NCI-H446 treated with DMSO at 0.1 percent for 48 hours (cell line): ENCODE results near the gene COG5.

Experiments used
- DNase-seq: peaks from one replicate; lab custom pipeline; 2025; lab: John Stamatoyannopoulos, UW

The COG5 gene

DNA sequence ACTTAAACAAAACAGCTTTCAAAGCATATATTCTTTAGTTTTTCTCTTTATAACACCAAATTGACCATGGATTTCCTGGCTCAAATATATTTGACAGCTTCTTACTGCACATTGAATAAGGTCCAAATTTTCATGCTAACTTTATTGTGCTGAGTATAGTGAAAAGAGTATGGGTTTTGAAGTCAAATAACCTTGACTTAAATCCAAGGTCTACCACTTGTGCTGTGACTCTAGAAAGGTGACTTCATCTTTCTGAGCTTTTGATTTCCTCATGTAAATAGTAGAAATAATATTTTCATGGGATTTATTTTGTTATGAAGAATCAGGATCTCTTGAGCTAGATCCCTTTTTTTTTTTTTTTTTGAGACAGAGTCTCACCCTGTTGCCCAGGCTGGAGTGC is 233.2 kb downstream of the COG5 start:
- no peak for DNase-seq

DNA sequence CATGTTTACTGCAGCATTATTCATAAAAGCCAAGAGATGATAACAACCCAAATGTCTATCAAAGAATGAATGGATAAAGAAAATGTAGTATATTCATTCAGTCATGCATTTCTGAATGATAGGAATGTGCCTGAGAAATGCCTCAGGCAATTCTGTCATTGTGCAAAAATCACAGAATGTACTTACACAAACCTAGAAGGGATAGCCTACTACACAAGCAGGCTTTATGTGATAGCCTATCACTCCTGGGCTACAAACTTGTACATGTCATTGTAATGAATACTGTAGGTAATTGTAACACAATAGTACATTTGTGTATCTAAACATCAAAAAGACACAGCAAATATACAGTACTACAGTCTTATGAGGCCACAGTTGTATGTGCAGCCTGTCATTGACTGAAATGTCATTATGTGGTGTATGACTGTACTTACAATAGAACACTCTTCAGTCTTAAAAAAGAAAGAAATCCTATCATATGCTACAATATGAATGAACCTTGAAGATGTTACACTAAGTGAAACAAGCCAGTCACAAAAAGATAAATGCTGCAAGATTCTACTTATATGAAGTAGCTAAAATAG is 235.6 kb downstream of the COG5 start:
- DNase-seq, result no peak

DNA sequence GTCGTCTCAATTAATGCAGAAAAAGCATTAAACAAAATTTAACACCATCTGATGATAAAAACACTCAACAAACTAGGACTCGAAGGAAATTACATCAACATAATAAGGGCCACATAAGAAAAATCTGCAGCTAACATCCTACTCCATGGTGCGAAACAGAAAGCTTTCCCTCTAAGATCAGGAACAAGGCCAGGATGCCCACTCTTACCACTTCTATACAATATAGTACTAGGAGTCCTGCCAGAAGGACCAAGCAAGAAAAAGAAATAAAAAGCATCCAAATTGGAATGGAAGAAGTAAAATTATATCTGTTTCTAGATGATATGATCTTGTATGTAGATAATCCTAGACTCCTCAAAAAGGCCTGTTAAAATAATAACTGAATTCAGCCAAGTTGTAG is 237.7 kb downstream of the COG5 start:
- no peak for DNase-seq

DNA sequence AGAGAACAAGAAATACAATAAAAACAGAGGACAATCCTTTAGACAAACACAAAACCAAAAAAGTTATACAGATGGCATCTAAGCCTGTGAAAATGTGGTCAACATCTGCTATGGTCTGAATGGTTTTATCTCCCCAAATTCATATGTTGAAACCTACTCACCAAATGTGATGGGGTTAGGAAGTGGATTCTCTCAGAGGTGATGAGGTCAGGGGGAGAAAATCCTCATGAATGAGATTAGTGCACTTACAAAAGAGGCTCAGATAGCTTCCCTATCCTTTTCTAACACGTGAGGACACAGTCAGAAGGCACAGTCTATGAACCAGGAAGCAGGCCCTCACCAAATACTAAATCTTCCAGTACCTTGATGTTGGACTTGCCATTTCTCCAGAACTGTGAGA is 241.7 kb downstream of the COG5 start:
- DNase-seq, result no peak

DNA sequence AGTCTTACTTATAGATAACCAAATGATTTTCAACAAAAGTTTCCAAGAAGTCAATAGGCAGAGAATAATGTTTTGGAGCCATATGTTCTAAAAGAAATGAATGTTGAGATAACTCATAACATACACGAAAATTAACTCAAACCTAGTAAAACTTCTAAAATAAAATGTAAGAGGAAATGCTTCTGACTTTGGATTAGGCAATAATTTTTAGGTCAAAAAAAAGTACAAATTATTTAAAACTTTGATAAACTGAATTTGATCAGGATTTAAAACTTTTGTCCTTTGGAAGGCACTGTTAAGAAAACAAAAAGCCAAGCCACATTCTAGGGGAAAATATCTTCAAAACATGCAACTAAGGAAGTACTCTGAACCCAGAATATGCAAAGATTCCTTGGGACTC is 242.1 kb downstream of the COG5 start:
- DNase-seq, result no peak

DNA sequence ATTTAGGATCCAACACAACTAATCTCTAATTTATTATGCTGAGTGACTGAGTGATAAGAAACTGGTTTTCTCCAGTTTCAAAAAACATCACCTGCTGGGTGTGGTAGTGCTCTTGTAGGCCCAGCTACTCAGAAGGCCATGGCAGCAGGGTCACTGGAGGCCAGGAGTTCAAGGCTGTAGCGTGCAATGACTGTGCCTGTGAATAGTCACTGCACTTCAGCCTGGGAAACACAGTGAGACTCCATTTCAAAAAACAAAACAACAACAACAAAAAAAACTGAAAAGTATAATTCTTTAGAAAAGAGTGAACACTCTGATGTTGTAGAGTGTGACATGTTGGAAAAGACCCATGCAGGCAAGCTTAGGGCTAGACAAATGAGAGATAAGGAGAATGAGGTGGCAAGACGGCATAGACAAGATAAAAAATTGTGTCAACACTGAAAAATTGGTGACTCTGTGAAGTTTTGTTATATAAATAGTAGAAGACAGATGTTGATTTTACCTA is 243.9 kb downstream of the COG5 start:
- no peak for DNase-seq

DNA sequence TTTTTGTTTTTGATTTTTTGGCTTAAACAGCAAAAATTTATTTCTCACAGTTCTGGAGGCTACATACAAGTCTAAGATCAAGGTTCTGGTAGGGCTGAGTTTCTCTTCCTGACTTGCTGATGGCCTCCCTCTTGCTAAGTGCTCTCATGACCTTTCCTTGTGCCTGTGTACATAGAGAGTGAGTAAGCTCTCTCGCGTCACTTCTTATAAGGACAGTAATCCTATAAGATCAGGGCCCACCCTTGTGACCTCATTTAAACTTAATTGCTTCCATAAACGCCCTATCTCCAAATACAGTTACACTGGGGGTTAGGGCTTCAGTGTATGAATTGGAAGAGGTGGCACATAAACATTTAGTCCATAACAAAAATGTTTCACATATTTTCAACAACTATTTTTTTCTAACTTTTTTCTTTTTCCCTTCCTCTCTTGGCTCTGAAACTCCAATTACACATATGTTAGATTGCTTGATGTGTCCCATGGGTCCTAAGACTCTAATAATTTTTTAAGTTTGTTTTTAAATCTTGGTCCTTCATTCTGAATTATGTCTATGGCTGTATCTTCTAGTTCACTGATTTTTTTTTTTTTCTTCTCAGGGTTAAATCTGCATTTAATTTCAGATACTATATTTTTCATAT is 245.1 kb downstream of the COG5 start:
- no peak for DNase-seq

DNA sequence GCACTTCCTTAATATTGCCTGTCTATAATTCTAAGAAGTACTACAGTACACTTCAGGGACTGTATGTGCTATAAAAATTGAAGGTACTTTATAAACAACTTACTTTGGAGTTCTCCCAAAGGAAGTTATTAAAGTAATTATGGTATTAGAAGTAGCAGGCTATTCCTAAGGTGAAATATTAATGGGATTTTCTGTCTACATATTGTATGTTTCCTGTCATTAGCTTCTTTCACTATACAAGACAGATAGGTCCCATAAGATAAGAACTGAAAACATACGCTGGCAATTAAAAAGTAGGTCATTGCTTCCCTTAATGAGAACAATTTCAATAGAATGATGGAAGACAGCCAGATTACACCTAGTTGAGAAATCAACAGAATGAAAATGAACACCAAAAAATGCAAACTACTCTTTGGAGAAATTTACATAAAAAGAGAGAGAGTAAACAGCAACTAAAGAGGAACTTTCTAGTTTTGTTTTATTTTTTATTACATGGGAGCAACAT is 248.0 kb downstream of the COG5 start:
- no peak for DNase-seq

DNA sequence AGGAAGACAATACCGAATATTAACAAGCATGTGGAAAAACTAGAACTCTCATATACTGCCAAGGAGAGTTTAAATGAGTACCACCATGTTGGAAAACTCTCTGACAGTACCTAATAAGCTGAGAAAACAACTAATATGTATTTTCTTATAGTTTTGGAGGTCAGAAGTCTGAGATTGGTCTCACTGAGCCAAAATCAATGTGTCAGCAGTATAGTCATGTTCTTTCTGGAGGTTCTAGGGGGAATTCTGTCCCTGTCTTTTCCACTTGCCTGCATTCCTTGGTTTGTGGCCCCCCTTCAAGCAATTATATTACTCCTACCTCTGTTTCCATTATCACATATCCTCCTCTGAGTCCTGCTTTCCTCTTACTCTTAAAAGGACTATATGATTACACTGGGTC is 250.4 kb downstream of the COG5 start:
- no peak for DNase-seq

DNA sequence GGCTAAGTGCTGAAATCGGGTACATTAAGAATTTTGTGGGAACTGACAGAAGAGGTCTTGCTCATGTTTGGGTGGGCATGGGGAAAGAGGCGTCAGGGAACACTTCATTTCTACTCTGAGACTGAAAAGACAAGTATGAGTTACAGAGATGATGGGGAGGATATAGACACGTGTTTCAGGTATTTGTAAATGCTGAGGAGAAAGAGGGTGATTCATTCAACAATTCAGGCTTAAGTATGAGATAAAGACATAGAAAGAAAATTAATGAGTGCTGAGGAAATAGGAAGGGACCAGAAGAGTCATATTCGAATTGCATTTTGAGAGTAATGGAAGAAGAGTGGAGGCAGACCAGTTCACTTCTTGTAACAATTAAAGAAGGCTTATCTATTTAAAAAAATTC is 251.3 kb downstream of the COG5 start:
- no peak for DNase-seq

DNA sequence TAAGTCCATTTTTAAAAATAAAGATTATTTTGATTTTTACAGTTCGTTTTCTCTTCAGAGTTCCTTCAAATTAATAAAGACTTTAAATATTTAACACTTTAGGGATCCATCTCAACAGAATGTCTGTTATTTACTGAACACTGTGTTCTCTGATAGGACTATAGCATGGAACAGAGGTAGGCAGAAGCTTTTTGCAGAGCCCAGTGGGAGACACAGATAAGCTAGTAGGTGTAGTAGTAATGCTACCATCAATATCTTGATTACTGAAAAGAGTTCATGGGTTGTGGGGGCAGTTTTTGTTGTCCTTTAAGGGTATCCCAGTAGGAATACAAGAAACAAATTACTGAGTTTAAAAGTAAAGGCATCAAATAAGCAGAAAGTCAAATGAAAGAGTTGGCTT is 254.4 kb downstream of the COG5 start:
- no peak for DNase-seq

DNA sequence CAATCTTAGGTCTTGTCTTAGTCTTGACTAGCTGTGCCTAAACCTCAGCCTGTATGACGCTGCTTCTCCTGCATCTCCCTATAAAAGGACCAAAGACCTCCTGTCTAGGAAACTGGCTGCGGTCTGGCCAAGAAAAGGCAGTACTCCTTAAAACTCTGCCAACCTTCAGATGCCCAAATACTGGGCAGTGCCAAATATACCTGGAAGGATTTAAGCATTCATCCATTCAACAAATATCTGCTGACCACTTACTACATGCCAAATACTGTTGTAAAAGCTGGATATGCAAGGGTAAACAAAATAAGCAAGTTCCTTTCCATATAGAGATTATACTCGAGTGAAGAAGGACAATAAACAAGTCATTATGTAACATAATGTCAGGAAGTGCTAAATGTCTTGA is 259.1 kb downstream of the COG5 start:
- no peak for DNase-seq

DNA sequence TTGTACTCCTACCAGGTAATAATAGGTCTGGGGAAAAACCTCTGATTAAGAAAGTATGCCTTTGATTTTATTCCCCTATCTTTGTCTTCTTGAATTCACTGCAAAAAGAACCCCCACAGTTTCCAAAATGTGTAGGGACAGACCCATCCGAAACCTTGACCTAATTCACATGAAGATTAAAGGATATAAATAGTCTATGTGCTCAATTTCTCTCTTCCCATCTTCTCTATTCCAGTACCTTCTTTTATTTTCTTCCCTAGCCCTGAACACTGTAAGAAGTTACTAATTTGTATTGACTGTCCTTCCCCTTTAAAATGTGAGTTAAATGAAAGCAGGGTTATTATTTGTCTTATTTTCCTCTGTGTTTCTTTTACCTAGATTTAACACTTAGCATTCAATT is 259.7 kb downstream of the COG5 start:
- DNase-seq, result no peak

DNA sequence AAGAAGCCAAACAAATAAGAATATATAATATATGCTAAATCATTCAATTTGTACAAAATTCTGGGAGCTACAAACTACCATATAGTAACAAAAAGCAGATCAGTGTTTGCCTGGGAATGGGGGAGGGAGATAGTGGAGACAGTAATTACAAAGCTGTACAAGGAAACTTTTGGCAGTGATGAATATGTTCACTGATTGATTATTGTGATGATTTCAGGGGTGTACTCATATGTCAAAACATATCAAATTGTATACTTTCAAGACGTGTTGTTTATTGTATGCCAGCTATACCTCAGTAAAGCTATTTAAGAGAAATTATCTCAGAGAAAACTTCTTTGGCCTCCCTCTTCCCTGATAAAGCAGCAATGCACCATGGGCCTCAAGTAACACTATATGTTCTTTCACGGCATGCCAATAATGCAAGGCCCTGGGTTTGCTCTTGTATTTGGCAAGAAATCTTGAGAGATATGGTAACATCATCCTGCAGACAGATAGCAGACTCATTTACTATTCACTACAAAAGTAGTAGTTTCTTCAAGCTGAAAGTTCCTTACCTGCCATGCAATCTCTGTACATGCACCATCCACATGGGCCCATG is 261.4 kb downstream of the COG5 start:
- no peak for DNase-seq

DNA sequence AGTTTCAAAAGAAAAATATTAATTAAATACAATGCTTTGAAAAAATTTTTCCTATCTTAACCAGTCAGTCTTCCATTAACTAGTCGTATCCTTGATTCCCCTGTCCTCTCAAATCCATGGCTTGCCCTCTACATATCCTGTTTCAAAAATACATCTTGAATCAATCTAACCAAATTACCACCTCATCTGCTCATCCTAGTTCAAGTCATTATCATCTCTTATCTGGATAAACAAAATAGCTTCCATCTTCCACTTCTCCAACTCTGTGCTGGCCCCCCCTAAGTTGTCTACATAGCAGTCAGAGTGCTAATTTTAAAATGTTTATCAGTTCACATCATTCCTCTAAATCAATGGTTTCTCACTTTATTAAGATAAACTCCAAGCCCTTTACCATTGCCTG is 269.5 kb downstream of the COG5 start:
- no peak for DNase-seq

DNA sequence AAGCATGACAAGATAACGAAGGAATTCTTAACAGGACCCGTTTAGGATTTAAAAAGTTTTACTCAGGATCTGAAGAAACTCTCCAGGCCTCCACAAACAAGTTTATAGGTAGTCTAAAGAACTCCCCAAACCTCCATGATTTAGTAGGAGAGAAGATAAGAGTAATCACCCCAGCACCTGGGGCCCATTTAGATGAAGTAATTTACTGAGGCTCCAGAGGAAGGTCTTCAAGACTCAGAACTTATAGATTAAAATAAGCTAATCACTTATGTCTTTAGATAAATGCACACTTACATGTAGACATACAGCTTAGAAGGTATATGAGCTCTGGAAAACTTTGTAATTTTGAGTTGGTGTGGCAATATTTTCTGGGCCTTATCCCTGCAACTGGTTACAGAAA is 271.1 kb downstream of the COG5 start:
- no peak for DNase-seq

DNA sequence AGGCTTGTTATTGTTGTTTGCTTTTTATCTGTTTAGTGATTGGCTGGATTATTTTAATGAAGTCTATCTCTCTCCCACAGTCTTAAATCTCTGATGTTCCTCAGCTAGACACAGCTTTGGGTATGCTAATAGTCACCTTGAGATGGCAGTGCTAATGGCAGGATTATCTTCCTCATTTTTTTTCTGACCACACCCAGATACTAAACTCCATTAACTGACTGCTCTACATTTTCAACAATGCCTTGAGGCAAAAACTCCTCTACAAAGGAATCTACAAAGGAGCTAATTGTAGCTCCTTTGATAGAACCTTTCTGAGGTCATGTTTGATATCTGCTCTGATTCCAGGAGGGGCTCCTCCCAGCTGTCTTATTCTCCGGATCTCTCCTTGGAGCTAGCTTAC is 272.3 kb downstream of the COG5 start:
- DNase-seq, result no peak

DNA sequence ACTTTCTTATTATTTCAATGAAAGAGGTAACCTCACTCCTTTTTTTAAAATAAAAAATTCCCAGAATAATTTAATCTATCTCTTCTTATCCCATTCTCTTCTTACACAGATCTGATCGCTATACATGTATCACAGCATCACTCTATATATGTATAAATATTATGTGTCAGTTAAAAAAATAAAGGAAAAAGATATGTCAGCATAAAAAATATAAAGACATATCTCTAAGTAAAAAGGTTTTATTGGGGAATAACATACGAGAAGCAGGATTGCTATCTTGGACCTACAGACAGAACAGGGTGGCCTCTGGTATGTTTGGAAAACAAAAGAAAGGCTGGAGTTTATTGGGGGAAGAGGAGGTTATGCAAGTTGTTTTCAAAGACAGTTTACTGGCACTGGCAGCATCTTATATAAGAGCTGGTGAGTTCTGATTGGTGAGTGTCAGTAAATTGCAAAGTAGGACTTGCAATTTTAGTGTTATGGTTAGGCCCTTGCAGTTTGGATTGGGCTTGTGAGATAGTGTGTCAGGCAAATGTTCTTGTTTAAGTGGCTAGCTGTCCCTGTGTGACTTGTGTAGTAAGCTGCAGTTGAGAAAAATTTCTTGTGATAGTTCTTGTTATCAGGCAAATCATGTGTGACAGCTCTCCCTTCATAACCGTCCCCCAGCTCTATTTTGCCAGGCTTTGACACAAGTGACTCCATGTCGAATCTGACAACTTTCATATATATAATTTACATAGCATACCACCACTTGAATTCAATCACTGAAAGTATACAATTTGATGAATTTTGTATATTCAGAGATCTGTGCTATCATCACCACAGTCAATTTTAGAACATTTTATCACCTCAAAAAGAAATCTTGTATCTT is 276.7 kb downstream of the COG5 start:
- no peak for DNase-seq

DNA sequence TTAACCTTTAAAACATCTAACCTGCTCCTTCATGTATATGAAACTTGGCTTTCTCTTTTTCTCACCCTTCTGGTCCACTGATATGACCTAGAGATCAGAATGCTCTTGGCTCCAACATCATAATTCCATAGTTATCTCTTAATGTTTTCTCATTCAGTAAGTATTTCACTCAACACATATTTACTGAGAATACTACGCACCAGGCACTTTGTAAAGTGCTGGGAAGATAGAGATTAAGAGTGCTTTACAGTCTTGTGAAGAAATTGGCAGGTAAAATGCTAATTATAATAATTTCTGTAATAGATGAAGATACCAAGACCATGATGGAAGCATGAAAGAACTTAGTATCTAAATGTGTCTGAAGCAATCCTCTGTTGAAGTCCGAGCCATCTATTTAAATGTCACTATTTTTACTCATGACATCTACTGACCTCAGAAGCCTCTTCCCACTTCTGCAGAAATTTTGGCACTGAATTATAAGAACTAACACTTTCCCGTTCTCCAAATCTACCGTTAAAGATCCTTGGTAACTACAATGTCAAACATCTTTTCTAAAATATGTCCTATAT is 278.7 kb downstream of the COG5 start:
- DNase-seq, result no peak

DNA sequence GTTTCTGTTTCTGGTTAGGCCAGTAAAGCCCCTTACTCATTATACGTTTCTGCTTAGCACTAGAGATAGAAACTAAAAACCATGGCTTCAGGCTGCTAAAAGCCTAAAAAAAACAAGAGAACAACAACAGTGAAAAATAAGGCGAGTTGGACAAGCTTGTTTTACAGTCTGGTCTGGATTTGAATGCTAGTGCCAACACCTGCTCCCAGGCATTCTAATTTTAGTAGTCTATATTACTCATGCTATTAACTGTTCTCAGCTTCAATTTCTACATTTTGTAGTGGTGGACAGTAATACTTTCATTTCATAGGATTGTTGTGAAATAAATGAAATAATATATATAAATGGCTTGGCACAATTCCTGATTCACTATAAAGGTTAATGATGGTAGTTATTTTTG is 286.4 kb downstream of the COG5 start:
- no peak for DNase-seq

DNA sequence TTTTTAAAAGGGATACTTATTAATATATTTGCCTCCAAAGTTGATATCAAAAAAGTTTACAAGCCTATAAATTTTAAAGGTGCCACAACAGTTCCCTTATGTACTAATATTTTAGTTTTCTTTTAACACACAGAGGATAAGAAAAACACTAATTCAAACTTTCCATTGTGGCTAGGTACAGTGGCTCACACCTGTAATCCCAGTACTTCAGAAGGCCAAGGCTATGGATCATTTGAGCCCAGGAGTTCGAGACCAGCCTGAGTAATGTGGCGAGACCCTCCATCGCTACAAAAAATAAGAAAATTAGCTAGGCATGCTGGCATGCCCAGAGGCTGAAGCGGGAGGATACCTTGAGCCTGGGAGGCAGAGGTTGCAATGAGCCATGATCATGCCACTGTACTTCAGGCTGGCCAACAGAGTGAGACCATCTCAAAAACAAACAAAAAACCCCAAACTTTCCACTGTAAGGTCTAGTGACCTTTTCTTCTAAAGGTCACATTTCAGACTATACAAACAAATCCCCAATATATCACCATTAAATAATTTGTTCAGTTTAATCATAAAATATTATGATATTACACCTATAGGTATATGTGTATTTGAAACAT is 287.4 kb downstream of the COG5 start:
- DNase-seq, result no peak

DNA sequence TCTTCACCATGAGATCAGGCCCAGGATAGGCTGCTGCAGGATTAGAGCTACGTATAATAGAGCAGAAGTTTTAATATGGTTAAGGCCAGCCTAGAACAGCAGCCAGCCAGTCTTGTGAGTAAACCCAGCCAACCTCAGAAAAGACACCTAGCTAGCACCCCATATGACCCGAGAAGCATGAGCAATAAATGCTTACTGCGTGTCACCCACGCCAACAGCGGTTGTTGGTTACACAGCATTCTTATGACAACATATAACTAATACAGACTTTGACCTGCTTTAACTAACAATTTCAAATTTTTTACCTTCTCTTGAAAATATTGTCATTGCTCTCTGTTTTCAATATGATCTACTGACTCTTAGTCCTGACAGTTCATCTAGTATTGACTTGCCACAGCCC is 289.2 kb downstream of the COG5 start:
- DNase-seq, result no peak
